Lower lobe of right lung (tissue), 2 donors: ENCODE measurements around the gene PDYN. TPM values are rescaled to one million over a fixed set of nuclear protein-coding genes. Genes with fewer than 3 reads are reported as not detected.

Experiments
- ATAC-seq, 2 donors: fragments of 200-7000 bp; cut with Tn5 transposase; one replicate each; pipeline ENCODE4 v1.9.1; 2020 to 2022; ENCODE audit warnings: mild to moderate bottlenecking in 2 of 2, moderate library complexity in 2 of 2
- DNase-seq: peaks from one replicate; pipeline ENCODE4 v3.0.0-alpha.2; 2020
- H3K27ac ChIP-seq: fragments of 200-600 bp; one replicate; pipeline ENCODE4 v1.8.0; 2022
- H3K27me3 ChIP-seq: fragments of 200-600 bp; one replicate; pipeline ENCODE4 v1.8.0; 2022; ENCODE audit warnings: low read depth
- H3K36me3 ChIP-seq: fragments of 200-600 bp; one replicate; pipeline ENCODE4 v1.8.0; 2022; ENCODE audit warnings: mild to moderate bottlenecking
- H3K4me1 ChIP-seq: fragments of 200-600 bp; one replicate; pipeline ENCODE4 v1.8.0; 2022
- H3K4me3 ChIP-seq: fragments of 200-600 bp; one replicate; pipeline ENCODE4 v1.8.0; 2022; ENCODE audit warnings: mild to moderate bottlenecking
- H3K9me3 ChIP-seq: fragments of 200-600 bp; one replicate; pipeline ENCODE4 v1.8.0; 2022
- intact Hi-C: fragments of 100-400 bp; cut with DNase I; formaldehyde crosslinking; loops from one replicate; pipeline ENCODE4 v1.11.0; 2022
- total RNA-seq: library from RNA; stranded (reverse); fragmentation: NEBNext Ultra II Directional; extraction: Animal tissue kit (Norgen Biotek cat#: 25700); gene quantifications from one replicate; pipeline ENCODE4 v1.2.1, GENCODE V29; 2021
- TF ChIP-seq, protein P1 (sequence below): fragments of 200-600 bp; IDR thresholded peaks from one replicate; pipeline ENCODE4 v1.8.0; 2022; ENCODE audit warnings: antibody characterized with exemption, mild to moderate bottlenecking
- donor health status: DM: no; HTN: yes; CAD: no; lungs with severe emphysema.

PDYN gene
- total RNA-seq, 1 donor from 2014 or later, result not detected

DNA sequence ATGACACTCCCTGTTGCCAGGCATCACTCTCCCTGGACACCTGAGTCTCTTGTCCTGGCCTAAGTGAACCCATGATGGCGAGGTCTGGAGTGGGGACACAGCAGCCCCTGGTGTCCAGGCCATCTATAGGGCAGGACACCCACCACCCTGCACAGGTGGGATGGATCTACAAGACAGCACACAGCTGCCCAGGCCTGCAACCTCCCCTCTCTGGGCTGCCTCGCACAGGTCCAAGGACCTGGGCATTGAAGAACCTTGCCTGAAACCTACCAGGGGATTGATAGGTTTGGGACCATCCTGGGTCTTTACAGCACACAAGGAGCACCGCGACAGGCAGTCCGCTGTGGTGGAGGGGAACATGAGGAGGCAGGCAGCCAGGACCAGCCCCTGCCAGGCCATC lies 11.2 kb downstream of the PDYN start:
- Histone ChIP-seq H3K4me3 (no peak overlapping the region), H3K36me3 (no peaks in the 10 kb centered on the region), H3K4me1 (no peaks in the 10 kb centered on the region), H3K9me3 (no peaks in the 10 kb centered on the region), H3K27me3 (peaks cover 69% of the 10 kb centered on the region), H3K27ac (no peak overlapping the region)
- TF ChIP-seq, protein P1, sequence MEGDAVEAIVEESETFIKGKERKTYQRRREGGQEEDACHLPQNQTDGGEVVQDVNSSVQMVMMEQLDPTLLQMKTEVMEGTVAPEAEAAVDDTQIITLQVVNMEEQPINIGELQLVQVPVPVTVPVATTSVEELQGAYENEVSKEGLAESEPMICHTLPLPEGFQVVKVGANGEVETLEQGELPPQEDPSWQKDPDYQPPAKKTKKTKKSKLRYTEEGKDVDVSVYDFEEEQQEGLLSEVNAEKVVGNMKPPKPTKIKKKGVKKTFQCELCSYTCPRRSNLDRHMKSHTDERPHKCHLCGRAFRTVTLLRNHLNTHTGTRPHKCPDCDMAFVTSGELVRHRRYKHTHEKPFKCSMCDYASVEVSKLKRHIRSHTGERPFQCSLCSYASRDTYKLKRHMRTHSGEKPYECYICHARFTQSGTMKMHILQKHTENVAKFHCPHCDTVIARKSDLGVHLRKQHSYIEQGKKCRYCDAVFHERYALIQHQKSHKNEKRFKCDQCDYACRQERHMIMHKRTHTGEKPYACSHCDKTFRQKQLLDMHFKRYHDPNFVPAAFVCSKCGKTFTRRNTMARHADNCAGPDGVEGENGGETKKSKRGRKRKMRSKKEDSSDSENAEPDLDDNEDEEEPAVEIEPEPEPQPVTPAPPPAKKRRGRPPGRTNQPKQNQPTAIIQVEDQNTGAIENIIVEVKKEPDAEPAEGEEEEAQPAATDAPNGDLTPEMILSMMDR, result no peak
- intact Hi-C loops, result no loop called here
- DNase-seq (no peak), ATAC-seq (no peak)

- Histone ChIP-seq H3K27ac (no peak overlapping the region), H3K36me3 (no peaks in the 10 kb centered on the region), H3K4me3 (no peak overlapping the region), H3K27me3 (peaks cover 39% of the 10 kb centered on the region), H3K4me1 (no peaks in the 10 kb centered on the region), H3K9me3 (no peaks in the 10 kb centered on the region)
- intact Hi-C loops, result no loop called here
- TF ChIP-seq, protein P1, result no peak
- no peak for ATAC-seq
- DNase-seq, result no peak
Measured at GRCh38 chr20:1979106-1979778, 14.6 kb downstream of the PDYN start.

GRCh38 chr20:1975291-1975690 lies 18.6 kb downstream of the PDYN start:
- Histone ChIP-seq H3K9me3 (no peaks in the 10 kb centered on the region), H3K36me3 (no peaks in the 10 kb centered on the region), H3K4me3 (no peak overlapping the region), H3K4me1 (no peaks in the 10 kb centered on the region), H3K27ac (no peak overlapping the region), H3K27me3 (peaks cover 17% of the 10 kb centered on the region)
- TF ChIP-seq, protein P1, result no peak
- DNase-seq, result no peak
- intact Hi-C loops, result no loop called here
- ATAC-seq, result no peak

DNA sequence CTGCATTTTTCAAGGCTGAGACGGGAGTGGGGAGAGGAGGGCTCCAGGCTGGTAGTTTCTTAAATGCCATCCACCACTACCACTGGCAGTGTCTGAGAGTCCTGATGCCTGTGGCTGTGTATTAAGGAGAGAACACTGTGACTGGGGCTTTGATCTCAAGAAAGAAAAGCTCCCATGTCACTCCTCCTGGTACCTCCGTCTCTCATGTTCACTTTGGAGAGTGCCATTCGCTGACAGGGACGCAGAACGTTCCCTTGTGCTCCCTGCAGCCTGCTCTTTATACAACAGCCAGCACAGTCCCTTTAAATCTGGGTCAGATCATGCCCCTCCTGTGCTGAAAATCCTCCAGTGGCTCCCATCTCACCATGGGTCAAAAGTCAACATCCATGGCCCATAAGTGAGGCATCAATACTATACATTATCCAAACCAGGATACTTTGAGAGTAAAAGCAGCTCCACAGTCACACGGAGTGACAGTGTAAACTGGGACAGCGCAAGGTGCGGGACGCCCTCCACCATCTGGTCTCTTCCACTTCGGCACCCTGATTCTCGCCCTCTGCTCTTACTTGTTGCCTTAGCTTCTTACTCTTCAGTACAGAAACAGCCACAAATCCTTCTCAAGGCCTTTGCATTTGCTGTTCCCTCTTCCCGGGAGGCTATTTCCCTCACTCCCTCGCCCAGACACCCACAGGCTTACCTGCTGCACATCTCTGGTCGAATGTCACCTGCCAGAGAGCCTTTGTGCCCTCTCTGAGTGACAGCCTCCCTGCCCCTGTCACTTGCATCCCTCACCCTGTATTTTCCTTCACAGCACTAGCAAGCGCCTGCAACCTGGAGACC lies 20.0 kb downstream of the PDYN start:
- DNase-seq, result no peak
- Histone ChIP-seq H3K4me1 (no peaks in the 10 kb centered on the region), H3K36me3 (no peaks in the 10 kb centered on the region), H3K9me3 (no peaks in the 10 kb centered on the region), H3K27ac (no peak overlapping the region), H3K4me3 (no peak overlapping the region), H3K27me3 (peaks cover 23% of the 10 kb centered on the region)
- intact Hi-C loops, result no loop called here
- TF ChIP-seq, protein P1, result no peak
- ATAC-seq, result no peak

- no peaks in the 10 kb centered on the region for H3K4me1 ChIP-seq
- no peak overlapping the region for H3K4me3 ChIP-seq
- DNase-seq, result no peak
- H3K9me3 ChIP-seq, result no peaks in the 10 kb centered on the region
- intact Hi-C loops, result no loop called here
- peaks cover 23% of the 10 kb centered on the region for H3K27me3 ChIP-seq
- TF ChIP-seq, protein P1, result no peak
- no peak overlapping the region for H3K27ac ChIP-seq
- no peak for ATAC-seq
- no peaks in the 10 kb centered on the region for H3K36me3 ChIP-seq
Measured at GRCh38 chr20:1971893-1972586, 21.8 kb downstream of the PDYN start.
